SK-MEL-5 (cell line): ENCODE data around the gene PRKCE. TPM values are rescaled to one million over a fixed set of nuclear protein-coding genes. Genes with fewer than 3 reads are reported as not detected.

ENCODE experiments used
- DNase-seq: peaks from one replicate; pipeline ENCODE4 v3.0.0-alpha.2; 2016; ENCODE audit warnings: low read depth, low spot score
- in situ Hi-C: cut with HindIII; loops from 2 replicates; pipeline ENCODE4 v1.10.0; 2016; ENCODE audit warnings: low sequenced_read_pairs, high pct_unique_total_duplicates, low pct_unique_long_range_greater_than_20kb
- total RNA-seq: library from RNA; depleted of rRNA; stranded (reverse); fragments of >200 nt; shearing (Covaris generic); gene quantifications from 2 replicates; pipeline ENCODE4 v1.2.3, GENCODE V29; 2014

The PRKCE gene
- total RNA-seq, 1 experiment from 2014 or later = 22.9 TPM

DNA sequence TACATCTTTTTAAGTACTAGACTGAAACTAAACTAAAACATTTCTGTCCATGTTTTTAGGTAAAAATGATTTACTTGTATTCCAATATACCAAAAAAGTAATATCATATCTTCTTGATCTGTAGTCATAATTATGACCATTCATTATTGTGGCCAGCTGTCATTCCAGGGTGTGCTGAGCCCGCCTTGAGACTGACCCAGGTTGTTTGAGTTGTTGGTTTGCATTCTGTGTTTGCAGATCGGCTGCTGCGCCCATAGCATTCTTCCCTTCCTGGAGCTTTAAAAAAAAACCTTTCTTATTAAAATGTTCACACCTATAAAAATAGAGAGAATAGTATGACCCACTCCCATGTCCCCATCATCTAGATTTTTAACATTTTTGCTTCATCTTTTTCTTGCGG, 101.9 kb downstream of the PRKCE start:
- no peak for DNase-seq
- in situ Hi-C loops = no loop called here

GRCh38 chr2:45754131-45755010, 102.9 kb downstream of the PRKCE start:
- no peak for DNase-seq
- in situ Hi-C loops = no loop called here

- DNase-seq = peak; percentile 52
- in situ Hi-C loops = no loop called here
Measured at GRCh38 chr2:45755585-45756335, 104.3 kb downstream of the PRKCE start.

DNA sequence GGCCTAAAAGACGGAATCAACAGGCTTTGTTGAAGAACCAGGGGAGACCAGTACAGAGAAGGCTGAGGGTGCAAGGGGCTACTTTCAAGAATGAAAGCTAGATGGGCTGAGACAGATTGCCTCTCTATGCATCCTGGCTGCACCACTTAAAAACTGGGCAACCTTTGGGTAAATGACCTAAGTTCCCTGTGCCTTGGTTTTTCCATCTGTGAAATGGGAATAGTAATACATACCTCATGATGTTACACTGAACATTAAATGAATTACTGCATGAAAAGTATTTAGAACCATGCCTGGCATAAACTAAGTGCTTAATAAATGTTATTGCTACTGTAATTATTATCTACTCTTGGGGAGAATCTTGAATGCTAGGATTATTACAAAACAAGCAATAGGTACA, 106.5 kb downstream of the PRKCE start:
- in situ Hi-C loops = no loop called here
- DNase-seq = no peak

- DNase-seq = no peak
- in situ Hi-C loops = no loop called here
Measured at GRCh38 chr2:45759310-45759851, 107.9 kb downstream of the PRKCE start.

- in situ Hi-C loops = loop anchor here (10.0 kb wide), 1 partner anchor 93 kb away; no protein-coding TSS in a partner anchor
- DNase-seq = no peak
Measured at GRCh38 chr2:45761635-45762034, 110.2 kb downstream of the PRKCE start.

DNA sequence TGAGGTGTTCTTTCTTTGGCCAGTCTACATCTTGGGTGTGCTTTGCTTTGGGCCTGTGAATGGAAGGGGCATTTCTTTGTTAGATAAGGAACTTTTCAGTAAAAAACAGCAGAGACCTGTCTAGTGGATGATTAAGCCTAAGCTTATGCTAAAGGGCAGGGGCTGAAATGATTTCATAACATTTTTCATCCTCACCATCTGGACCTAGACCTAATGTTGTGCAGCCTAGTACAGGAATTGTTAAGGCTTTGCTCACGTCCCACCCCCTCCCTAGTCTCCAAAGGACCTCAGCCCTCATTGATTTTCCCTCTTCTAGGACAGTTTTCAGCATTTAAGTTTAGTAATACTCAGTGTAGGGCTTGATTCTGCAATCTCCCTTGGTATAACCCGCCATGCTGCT, 111.8 kb downstream of the PRKCE start:
- in situ Hi-C loops = loop anchor here (10.0 kb wide), 1 partner anchor 92 kb away; no protein-coding TSS in a partner anchor
- no peak for DNase-seq

DNA sequence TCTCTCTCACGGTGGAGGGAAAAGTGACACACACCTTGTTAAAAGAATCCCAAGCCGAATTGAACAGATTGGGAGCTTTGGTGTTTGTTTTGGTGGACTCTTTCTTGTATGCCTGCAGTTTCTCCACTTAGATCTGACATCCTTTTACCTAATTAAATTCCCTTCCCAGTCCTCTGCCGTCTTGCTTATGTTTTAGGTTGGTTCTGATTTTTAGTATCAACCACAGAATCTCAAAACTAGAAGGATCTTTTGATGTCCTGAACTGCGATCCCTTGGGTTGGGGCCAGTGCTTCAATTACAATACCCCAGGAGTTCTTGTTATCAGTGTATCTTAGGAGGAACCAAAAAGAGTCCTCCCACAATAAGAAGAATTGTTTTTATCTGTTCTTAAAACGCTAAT, 112.3 kb downstream of the PRKCE start:
- in situ Hi-C loops = loop anchor here (10.0 kb wide), 1 partner anchor 91 kb away; no protein-coding TSS in a partner anchor
- DNase-seq = no peak

GRCh38 chr2:45765007-45765727, 113.7 kb downstream of the PRKCE start:
- DNase-seq = no peak
- in situ Hi-C loops = loop anchor here (10.0 kb wide), 1 partner anchor 90 kb away; no protein-coding TSS in a partner anchor

DNA sequence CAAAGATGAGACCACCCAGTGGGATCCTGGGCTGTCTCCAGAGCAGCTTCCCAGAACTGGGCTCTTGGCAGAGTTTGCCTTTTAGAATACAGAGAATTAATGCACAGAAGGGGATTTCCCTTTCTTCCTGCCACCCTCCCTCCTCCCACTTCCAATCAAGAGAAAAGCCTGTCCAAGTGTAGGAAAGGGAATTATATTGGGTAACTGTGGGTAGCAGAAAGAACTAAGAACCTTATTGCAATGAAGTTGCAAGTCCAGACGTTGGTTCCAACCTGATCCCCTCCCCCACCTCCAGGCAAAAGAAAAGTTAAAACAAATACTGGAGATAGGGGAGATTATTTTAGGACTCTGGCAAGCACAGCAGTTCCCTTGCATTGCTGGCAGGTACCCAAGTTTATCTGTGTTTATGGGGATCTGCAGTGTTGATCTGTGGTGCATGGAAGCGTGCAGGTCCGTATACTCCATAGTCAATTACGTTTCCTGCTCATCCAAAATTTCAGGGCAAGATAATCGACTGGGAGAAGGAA, 114.3 kb downstream of the PRKCE start:
- no peak for DNase-seq
- in situ Hi-C loops = loop anchor here (10.0 kb wide), 1 partner anchor 89 kb away; no protein-coding TSS in a partner anchor

DNA sequence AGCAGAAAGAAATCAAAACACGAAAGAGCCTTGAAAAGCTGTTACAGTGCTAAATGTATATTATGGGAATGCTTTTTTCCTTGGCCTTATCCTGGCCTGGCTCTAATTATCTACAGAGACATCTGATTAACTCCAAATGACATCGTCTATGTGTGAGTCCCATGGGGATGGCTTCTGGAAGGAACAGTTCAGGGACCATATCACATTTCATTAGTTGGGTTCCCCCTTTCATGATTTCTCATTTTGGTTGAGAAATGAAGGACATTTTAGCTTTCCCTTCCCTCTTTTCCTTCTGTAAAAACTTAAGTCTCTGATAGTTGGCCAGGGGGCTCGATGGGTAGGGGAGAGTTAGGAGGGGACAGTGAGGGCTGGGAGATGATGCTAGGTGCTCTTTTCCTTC, 116.7 kb downstream of the PRKCE start:
- in situ Hi-C loops = loop anchor here (10.0 kb wide), 1 partner anchor 87 kb away; no protein-coding TSS in a partner anchor
- no peak for DNase-seq

- peak; percentile 6 for DNase-seq
- in situ Hi-C loops = loop anchor here (10.0 kb wide), 1 partner anchor 86 kb away; no protein-coding TSS in a partner anchor
Measured at GRCh38 chr2:45769056-45769455, 117.6 kb downstream of the PRKCE start.

DNA sequence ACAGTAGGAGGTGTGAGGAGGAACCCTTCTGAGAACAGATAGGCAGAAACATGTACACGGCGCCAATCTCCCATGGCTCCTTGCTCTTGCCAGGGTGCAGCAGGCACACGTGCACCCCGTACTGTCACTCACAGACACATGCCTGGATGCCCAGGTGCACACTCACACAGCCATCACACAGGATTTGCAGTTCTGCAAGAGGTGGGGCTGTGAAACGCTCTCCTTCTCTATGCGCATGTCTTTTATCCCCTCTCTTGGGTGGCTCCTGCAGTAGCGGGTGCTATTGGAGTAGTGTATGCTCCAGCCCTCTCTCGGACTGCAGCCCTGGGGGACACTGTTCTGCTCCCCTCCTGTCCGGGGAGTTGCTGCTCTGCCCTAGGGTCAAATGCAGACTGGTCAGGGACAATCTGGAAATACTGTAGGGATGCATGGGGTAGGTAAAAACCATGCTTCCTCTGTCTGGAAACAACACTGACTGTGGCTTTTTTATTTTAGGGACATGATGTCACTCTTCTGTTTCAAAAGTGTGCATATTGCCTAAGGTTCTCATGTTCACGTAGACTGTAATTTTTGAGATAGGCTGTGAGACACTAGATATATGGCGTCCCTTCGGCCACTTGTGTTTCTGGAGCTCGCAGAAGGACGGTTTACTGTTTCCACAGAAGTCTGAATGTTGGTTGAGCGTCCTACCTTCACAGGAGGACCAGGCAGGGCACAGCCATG, 118.5 kb downstream of the PRKCE start:
- in situ Hi-C loops = loop anchor here (10.0 kb wide), 1 partner anchor 85 kb away; no protein-coding TSS in a partner anchor
- no peak for DNase-seq

- in situ Hi-C loops = no loop called here
- no peak for DNase-seq
Measured at GRCh38 chr2:45770811-45771210, 119.3 kb downstream of the PRKCE start.

DNA sequence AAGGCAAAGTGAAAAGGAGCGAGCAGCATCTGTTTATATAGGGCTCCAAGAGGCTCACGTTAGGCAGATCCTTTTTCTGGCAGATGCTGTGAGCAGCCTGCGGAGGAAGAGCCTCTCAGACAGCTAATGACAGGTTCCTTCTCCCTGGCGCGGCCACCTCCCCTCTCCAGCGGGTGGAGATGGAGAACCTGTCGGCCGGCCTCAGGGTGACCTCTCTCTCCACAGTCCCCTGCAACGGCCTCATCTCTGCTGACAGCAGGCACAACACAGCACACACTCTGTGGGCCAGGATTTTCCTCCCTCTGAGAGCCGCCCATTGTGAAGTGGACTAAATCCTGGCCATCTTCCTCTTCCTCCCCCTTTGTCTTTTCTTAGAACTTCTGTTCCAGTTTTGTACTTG, 119.8 kb downstream of the PRKCE start:
- in situ Hi-C loops = no loop called here
- DNase-seq = no peak

DNA sequence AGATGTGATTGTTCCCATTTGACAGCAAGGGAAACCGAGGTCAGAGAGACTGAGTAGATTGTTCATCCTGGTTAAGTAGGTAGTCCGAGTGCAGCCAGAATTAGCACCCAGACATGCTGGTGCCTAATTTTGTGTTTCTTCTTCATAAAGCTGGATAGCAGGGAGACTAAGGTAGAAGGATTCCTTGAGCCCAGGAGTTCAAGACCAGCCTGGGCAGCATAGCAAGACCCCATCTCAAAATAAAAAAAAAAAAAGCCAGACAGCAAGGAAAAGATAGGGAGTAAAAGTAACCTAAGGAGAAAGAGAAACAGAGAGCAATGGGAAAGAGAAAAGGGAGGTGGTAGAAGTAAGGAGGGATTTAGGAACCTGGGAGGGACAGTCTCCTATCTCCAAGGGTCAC, 120.6 kb downstream of the PRKCE start:
- DNase-seq = no peak
- in situ Hi-C loops = no loop called here

GRCh38 chr2:45773909-45774308, 122.4 kb downstream of the PRKCE start:
- DNase-seq = no peak
- in situ Hi-C loops = no loop called here
